GM12878 (cell line): ENCODE results near the gene CNNM2. TPM values are rescaled to one million over a fixed set of nuclear protein-coding genes. Genes with fewer than 3 reads are reported as not detected.

Experiments
- ASH2L ChIP-seq: fragments of 300-600, 200-600 bp; sonication (generic); IDR thresholded peaks from 2 replicates; pipeline ENCODE4 v1.6.1; 2017; ENCODE audit warnings: low read depth, mild to moderate bottlenecking, borderline replicate concordance
- BRCA1 ChIP-seq: IDR thresholded peaks from 2 replicates; pipeline ENCODE4 v1.6.1; 2011; ENCODE audit warnings: low read depth, low read length, improper control_type of control experiment
- CREM ChIP-seq: IDR thresholded peaks from 2 replicates; pipeline ENCODE4 v1.6.1; 2014; ENCODE audit warnings: antibody characterized with exemption, low read depth
- DPF2 ChIP-seq: fragments of 450-650 bp; IDR thresholded peaks from 2 replicates; pipeline ENCODE4 v1.6.1; 2017; ENCODE audit warnings: mild to moderate bottlenecking
- EGR1 ChIP-seq, 2 experiments: IDR thresholded peaks; 1 replicate in 1 of 2; 2 replicates in 1 of 2; pipeline ENCODE4 v1.6.1; 2011 to 2012; ENCODE audit warnings: low read depth in 2 of 2, low read length in 2 of 2, borderline replicate concordance in 1 of 2, mild to moderate bottlenecking in 1 of 2, moderate library complexity in 1 of 2
- HCFC1 ChIP-seq: fragments of 150-350 bp; IDR thresholded peaks from 2 replicates; pipeline ENCODE4 v1.6.1; 2014; ENCODE audit warnings: low read length
- IKZF1 ChIP-seq: fragments of 450-650 bp; conservative IDR thresholded peaks from 2 replicates; pipeline ENCODE4 v1.6.1; 2017; ENCODE audit warnings: antibody characterized with exemption, mild to moderate bottlenecking
- LARP7 ChIP-seq: fragments of 450-650 bp; IDR thresholded peaks from 2 replicates; pipeline ENCODE4 v1.6.1; 2017; ENCODE audit warnings: mild to moderate bottlenecking
- MTA2 ChIP-seq: fragments of 450-650 bp; IDR thresholded peaks from 2 replicates; pipeline ENCODE4 v1.6.1; 2016; ENCODE audit warnings: low read depth, mild to moderate bottlenecking, moderate library complexity
- POLR2A ChIP-seq: IDR thresholded peaks from 2 replicates; pipeline ENCODE4 v1.6.1; 2011; ENCODE audit warnings: low read depth, mild to moderate bottlenecking, low read length
- POLR2AphosphoS2 ChIP-seq: IDR thresholded peaks from 2 replicates; pipeline ENCODE4 v1.6.1; 2011; ENCODE audit warnings: low read depth, mild to moderate bottlenecking, low read length, improper control_type of control experiment, moderate library complexity
- RAD21 ChIP-seq: IDR thresholded peaks from 2 replicates; pipeline ENCODE4 v1.6.1; 2011; ENCODE audit warnings: mild to moderate bottlenecking, low read depth, low read length, moderate library complexity; ENCODE audit not compliant: insufficient read depth
- RB1 ChIP-seq: fragments of 450-650 bp; formaldehyde crosslinking; IDR thresholded peaks from 2 replicates; pipeline ENCODE4 v1.6.1; 2017; ENCODE audit warnings: mild to moderate bottlenecking, borderline replicate concordance
- RCOR1 ChIP-seq: conservative IDR thresholded peaks from 2 replicates; pipeline ENCODE4 v1.6.1; 2012; ENCODE audit warnings: low read depth, low read length, improper control_type of control experiment
- RFX5 ChIP-seq: IDR thresholded peaks from 2 replicates; pipeline ENCODE4 v1.6.1; 2011; ENCODE audit warnings: low read depth, low read length, improper control_type of control experiment
- TAF1 ChIP-seq: IDR thresholded peaks from 2 replicates; pipeline ENCODE4 v1.6.1; 2011; ENCODE audit warnings: mild to moderate bottlenecking, low read depth, low read length, borderline replicate concordance
- ZNF207 ChIP-seq: fragments of 450-650 bp; IDR thresholded peaks from 2 replicates; pipeline ENCODE4 v1.6.1; 2014; ENCODE audit warnings: antibody characterized with exemption, mild to moderate bottlenecking, borderline replicate concordance
- ZNF24 ChIP-seq: fragments of 450-650 bp; IDR thresholded peaks from 2 replicates; pipeline ENCODE4 v1.6.1; 2017; ENCODE audit warnings: antibody characterized with exemption, mild to moderate bottlenecking
- ZSCAN29 ChIP-seq: fragments of 450-650 bp; IDR thresholded peaks from 2 replicates; pipeline ENCODE4 v1.6.1; 2017; ENCODE audit warnings: mild to moderate bottlenecking, moderate library complexity
- polyA plus RNA-seq, 11 experiments: library from polyadenylated mRNA; depleted of rRNA in 4 of 11; unstranded in 6 of 11; stranded (reverse) in 5 of 11; fragments of >200 nt; fragmentation: Nextera tagmentation in 4 of 11; fragmentation: Illumina TruSeq in 1 of 11; extraction: Ambion mirVana in 4 of 11; extraction: Trizol in 1 of 11; gene quantifications; 1 replicate in 1 of 11; 2 replicates in 10 of 11; pipeline versions ENCODE4 v1.2.1 to v1.2.3, GENCODE V29; 2011 to 2016; ENCODE audit warnings: inconsistent platforms in 2 of 11, missing spikeins in 2 of 11, low read depth in 1 of 11
- total RNA-seq, 4 experiments: library from RNA; depleted of rRNA in 3 of 4; stranded (reverse); fragments of >200 nt in 3 of 4; fragmentation: Illumina TruSeq in 1 of 4; extraction: Trizol in 1 of 4; gene quantifications; 2 replicates each; pipeline versions ENCODE4 v1.2.1 to v1.2.3, GENCODE V29; 2013 to 2021
- TF ChIP-seq, protein P1 (sequence below): IDR thresholded peaks from 2 replicates; pipeline ENCODE4 v1.6.1; 2011; ENCODE audit warnings: borderline replicate concordance, low read depth, mild to moderate bottlenecking, moderate library complexity, mixed read lengths, low read length; ENCODE audit not compliant: insufficient read depth; ENCODE audit errors: extremely low read length
- TF ChIP-seq, protein P2 (sequence below): IDR thresholded peaks from 2 replicates; pipeline ENCODE4 v1.6.1; 2012; ENCODE audit warnings: low read depth, low read length, improper control_type of control experiment
- TF ChIP-seq, protein P3 (sequence below): fragments of 450-650 bp; IDR thresholded peaks from 2 replicates; pipeline ENCODE4 v1.6.1; 2014; ENCODE audit warnings: mild to moderate bottlenecking
- TF ChIP-seq, protein P4 (sequence below): fragments of 150-350 bp; IDR thresholded peaks from 2 replicates; pipeline ENCODE4 v1.6.1; 2014; ENCODE audit warnings: mild to moderate bottlenecking, low read depth, low read length
- TF ChIP-seq, protein P5 (sequence below): fragments of 450-650 bp; conservative IDR thresholded peaks from 2 replicates; pipeline ENCODE4 v1.6.1; 2017; ENCODE audit warnings: mild to moderate bottlenecking, moderate library complexity

CNNM2 gene
- total and polyA plus RNA-seq, 10 of the 15 experiments (the other 5 are each of a cell fraction or from before 2014, with no cell fraction given), result 0.18 to 7.3 (median 2.5) TPM

DNA sequence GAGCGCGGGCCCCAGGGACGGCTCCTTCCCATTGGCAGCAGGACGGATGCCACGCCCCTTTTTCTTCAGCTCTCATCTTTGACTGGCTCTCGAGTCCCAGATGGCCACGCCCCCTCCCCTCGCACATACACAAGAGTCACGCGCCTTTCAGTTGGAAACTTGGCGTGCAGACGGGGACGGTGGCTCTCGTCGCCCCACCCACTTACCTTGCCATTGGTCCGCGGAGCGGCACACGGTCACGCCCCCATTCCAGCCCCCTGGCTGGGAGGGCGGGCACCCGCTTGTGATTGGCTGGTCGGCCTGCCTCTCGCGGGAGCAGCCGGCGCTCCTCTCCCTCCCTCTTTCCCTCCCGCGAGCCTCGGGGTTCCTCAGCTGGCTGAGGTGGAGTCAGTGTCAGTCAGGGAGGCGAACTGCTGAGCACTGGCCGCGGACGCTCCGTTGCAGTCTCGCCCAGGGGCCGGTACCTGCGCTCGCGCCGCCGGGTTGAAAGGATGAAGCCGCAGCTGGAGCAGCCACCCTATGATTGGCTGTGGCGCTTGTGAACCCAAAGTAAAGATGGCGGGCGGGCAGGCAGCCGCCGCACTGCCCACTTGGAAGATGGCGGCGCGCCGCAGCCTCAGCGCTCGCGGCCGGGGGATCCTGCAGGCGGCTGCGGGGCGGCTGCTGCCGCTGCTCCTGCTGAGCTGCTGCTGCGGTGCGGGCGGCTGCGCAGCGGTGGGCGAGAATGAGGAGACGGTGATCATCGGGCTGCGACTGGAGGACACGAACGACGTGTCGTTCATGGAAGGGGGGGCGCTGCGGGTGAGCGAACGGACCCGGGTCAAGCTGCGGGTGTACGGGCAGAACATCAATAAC is at the start of gene CNNM2 (continued):
- TF ChIP-seq, protein P1, sequence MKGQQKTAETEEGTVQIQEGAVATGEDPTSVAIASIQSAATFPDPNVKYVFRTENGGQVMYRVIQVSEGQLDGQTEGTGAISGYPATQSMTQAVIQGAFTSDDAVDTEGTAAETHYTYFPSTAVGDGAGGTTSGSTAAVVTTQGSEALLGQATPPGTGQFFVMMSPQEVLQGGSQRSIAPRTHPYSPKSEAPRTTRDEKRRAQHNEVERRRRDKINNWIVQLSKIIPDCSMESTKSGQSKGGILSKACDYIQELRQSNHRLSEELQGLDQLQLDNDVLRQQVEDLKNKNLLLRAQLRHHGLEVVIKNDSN, result peak; percentile 67
- TF ChIP-seq POLR2A (peak; percentile 90), ZSCAN29 (peak; percentile 13; the same call in 1 of the 2 replicates), RAD21 (no peak), EGR1 (IDR thresholded peaks at IDR 0.05; ENCODE audit: borderline replicate concordance in 1 of 2, low read depth in 2 of 2, low read length in 2 of 2) (peak in 1 of 2 experiments; percentile 29; a peak in 1 of 3 replicates), LARP7 (peak; percentile 90), CREM (peak; percentile 52), ZNF207 (peak; percentile 88), RFX5 (peak; percentile 72), POLR2AphosphoS2 (peak; percentile 57; the same call in 1 of the 2 replicates), DPF2 (peak; percentile 94), RB1 (peak; percentile 89), ZNF24 (peak; percentile 46; the same call in 1 of the 2 replicates), TAF1 (peak; percentile 96), ASH2L (0 out of 2 replicates have a peak, but pooled peaks have one; percentile 76), RCOR1 (no peak), IKZF1 (peak; percentile 78), HCFC1 (peak; percentile 71), MTA2 (no peak), BRCA1 (peak; percentile 66; the same call in 1 of the 2 replicates)
- TF ChIP-seq, protein P2, sequence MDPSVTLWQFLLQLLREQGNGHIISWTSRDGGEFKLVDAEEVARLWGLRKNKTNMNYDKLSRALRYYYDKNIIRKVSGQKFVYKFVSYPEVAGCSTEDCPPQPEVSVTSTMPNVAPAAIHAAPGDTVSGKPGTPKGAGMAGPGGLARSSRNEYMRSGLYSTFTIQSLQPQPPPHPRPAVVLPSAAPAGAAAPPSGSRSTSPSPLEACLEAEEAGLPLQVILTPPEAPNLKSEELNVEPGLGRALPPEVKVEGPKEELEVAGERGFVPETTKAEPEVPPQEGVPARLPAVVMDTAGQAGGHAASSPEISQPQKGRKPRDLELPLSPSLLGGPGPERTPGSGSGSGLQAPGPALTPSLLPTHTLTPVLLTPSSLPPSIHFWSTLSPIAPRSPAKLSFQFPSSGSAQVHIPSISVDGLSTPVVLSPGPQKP, result no peak
- TF ChIP-seq, protein P3, sequence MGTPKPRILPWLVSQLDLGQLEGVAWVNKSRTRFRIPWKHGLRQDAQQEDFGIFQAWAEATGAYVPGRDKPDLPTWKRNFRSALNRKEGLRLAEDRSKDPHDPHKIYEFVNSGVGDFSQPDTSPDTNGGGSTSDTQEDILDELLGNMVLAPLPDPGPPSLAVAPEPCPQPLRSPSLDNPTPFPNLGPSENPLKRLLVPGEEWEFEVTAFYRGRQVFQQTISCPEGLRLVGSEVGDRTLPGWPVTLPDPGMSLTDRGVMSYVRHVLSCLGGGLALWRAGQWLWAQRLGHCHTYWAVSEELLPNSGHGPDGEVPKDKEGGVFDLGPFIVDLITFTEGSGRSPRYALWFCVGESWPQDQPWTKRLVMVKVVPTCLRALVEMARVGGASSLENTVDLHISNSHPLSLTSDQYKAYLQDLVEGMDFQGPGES, result peak; percentile 84
- TF ChIP-seq, protein P4, sequence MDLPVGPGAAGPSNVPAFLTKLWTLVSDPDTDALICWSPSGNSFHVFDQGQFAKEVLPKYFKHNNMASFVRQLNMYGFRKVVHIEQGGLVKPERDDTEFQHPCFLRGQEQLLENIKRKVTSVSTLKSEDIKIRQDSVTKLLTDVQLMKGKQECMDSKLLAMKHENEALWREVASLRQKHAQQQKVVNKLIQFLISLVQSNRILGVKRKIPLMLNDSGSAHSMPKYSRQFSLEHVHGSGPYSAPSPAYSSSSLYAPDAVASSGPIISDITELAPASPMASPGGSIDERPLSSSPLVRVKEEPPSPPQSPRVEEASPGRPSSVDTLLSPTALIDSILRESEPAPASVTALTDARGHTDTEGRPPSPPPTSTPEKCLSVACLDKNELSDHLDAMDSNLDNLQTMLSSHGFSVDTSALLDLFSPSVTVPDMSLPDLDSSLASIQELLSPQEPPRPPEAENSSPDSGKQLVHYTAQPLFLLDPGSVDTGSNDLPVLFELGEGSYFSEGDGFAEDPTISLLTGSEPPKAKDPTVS, result 0 out of 2 replicates have a peak, but pooled peaks have one; percentile 11
- TF ChIP-seq, protein P5, sequence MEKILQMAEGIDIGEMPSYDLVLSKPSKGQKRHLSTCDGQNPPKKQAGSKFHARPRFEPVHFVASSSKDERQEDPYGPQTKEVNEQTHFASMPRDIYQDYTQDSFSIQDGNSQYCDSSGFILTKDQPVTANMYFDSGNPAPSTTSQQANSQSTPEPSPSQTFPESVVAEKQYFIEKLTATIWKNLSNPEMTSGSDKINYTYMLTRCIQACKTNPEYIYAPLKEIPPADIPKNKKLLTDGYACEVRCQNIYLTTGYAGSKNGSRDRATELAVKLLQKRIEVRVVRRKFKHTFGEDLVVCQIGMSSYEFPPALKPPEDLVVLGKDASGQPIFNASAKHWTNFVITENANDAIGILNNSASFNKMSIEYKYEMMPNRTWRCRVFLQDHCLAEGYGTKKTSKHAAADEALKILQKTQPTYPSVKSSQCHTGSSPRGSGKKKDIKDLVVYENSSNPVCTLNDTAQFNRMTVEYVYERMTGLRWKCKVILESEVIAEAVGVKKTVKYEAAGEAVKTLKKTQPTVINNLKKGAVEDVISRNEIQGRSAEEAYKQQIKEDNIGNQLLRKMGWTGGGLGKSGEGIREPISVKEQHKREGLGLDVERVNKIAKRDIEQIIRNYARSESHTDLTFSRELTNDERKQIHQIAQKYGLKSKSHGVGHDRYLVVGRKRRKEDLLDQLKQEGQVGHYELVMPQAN, result peak; percentile 78
